Ovary (tissue), 3 donors: ENCODE measurements around the gene ACTG1.

ENCODE experiments used
- POLR2A ChIP-seq: fragments of 450-650 bp; IDR thresholded peaks from one replicate; pipeline ENCODE4 v1.6.1; 2017; ENCODE audit warnings: antibody characterized with exemption, mild to moderate bottlenecking, moderate library complexity
- TF ChIP-seq, protein P1 (sequence below), 3 donors: fragments of 450-650 bp in 2 of 3; fragments of 200-600 bp in 1 of 3; IDR thresholded peaks; one replicate each; pipeline versions ENCODE4 v1.5.1 to v1.8.0; 2016 to 2022; ENCODE audit warnings: antibody characterized with exemption in 3 of 3, mild to moderate bottlenecking in 1 of 3
- donor health status: DM: no; HTN: no; CAD: no.

DNA sequence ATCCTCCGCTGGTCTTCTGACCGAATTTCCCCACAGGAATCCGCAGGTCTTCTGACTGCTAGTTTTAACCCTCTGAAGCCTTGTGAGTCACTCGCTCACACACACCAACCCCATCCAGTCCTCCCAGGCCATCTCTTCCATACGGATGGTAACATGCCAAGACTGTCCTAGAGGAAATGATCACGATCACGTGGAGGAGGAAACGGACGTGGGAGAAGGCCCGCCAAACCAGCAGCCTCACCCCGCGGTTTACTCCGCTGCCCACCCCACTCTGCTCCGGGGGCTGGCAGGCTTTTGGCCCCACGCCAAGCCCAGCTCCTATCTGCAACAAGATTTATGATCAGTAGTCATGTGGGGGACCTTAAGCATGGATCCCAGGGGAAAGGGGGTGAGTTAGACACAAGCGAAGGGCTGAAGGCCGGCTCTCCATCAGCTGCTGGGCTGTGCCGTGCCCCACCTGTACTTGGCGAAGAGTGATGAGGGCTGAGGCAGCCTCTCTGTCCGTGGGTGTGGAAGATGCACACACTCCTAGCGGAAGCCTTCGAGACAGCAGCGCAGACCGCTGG lies 41.1 kb upstream of the ACTG1 start:
- TF ChIP-seq, protein P1, sequence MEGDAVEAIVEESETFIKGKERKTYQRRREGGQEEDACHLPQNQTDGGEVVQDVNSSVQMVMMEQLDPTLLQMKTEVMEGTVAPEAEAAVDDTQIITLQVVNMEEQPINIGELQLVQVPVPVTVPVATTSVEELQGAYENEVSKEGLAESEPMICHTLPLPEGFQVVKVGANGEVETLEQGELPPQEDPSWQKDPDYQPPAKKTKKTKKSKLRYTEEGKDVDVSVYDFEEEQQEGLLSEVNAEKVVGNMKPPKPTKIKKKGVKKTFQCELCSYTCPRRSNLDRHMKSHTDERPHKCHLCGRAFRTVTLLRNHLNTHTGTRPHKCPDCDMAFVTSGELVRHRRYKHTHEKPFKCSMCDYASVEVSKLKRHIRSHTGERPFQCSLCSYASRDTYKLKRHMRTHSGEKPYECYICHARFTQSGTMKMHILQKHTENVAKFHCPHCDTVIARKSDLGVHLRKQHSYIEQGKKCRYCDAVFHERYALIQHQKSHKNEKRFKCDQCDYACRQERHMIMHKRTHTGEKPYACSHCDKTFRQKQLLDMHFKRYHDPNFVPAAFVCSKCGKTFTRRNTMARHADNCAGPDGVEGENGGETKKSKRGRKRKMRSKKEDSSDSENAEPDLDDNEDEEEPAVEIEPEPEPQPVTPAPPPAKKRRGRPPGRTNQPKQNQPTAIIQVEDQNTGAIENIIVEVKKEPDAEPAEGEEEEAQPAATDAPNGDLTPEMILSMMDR (IDR thresholded peaks at IDR 0.05), result no peak
- TF ChIP-seq POLR2A, result no peak
